IgD-negative memory B cell (primary cell): ENCODE results near the gene B2M. TPM values are rescaled to one million over a fixed set of nuclear protein-coding genes. Genes with fewer than 3 reads are reported as not detected.
"Not testable (repeated sequence)": the region's sequence is repeated elsewhere in the genome, so short reads cannot be mapped to it uniquely, and the experiment has no call there.

ENCODE experiments used
- H3K27ac Mint-ChIP-seq, 3 donors: one replicate each; pipeline ENCODE4 v1.8.0; 2020 to 2022; ENCODE audit warnings: mild to moderate bottlenecking in 3 of 3, mixed read lengths in 3 of 3, moderate library complexity in 1 of 3
- H3K27me3 Mint-ChIP-seq: one replicate; pipeline ENCODE4 v1.8.0; 2021; ENCODE audit warnings: mixed read lengths
- H3K36me3 Mint-ChIP-seq: one replicate; pipeline ENCODE4 v1.8.0; 2020; ENCODE audit warnings: mild to moderate bottlenecking, mixed read lengths
- H3K4me1 Mint-ChIP-seq, 3 donors: one replicate each; pipeline ENCODE4 v1.8.0; 2020 to 2022; ENCODE audit warnings: mixed read lengths in 3 of 3, mild to moderate bottlenecking in 1 of 3
- H3K4me3 Mint-ChIP-seq, 4 donors: one replicate each; pipeline ENCODE4 v1.8.0; 2020 to 2022; ENCODE audit warnings: mild to moderate bottlenecking in 4 of 4, mixed read lengths in 4 of 4, moderate library complexity in 3 of 4
- H3K9me3 Mint-ChIP-seq, 3 donors: one replicate each; pipeline ENCODE4 v1.8.0; 2020 to 2021; ENCODE audit warnings: mixed read lengths in 3 of 3, mild to moderate bottlenecking in 1 of 3
- polyA plus RNA-seq: library from polyadenylated mRNA; unstranded; fragments of 300-500 nt; fragmentation: Illumina TruSeq; gene quantifications from one replicate; pipeline ENCODE4 v1.2.3, GENCODE V29; 2021

B2M gene
- polyA plus RNA-seq, 1 donor from 2014 or later: 23,226 TPM

- Mint-ChIP-seq H3K27me3 (no peaks in the 10 kb centered on the region), H3K4me3 (peak overlapping the region; percentile 99 to 100 (median 100)), H3K9me3 (no peaks in the 10 kb centered on the region), H3K36me3 (peaks cover 21% of the 10 kb centered on the region), H3K27ac (peak overlapping the region; percentile 100), H3K4me1 (peaks cover 35 to 51% (median 47%) of the 10 kb centered on the region in 3 donors)
Measured at GRCh38 chr15:44712346-44713005, 1.2 kb downstream of the B2M start.

- Mint-ChIP-seq H3K4me3 (peak overlapping the region; percentile 99 to 100 (median 100)), H3K36me3 (peaks cover 18% of the 10 kb centered on the region), H3K27me3 (no peaks in the 10 kb centered on the region), H3K9me3 (no peaks in the 10 kb centered on the region), H3K27ac (peak overlapping the region; percentile 100), H3K4me1 (peaks cover 35 to 60% (median 51%) of the 10 kb centered on the region in 3 donors)
Measured at GRCh38 chr15:44713006-44713966, 2.0 kb downstream of the B2M start.

GRCh38 chr15:44715142-44715796 lies 4.0 kb downstream of the B2M start:
- H3K27ac Mint-ChIP-seq: peak overlapping the region; percentile 72 to 94 (median 78)
- H3K4me3 Mint-ChIP-seq: peak overlapping the region; percentile 93 to 100 (median 100)
- no peaks in the 10 kb centered on the region for H3K27me3 Mint-ChIP-seq
- H3K9me3 Mint-ChIP-seq: no peaks in the 10 kb centered on the region
- H3K4me1 Mint-ChIP-seq: peaks cover 39 to 70% (median 54%) of the 10 kb centered on the region in 3 donors
- H3K36me3 Mint-ChIP-seq: peaks cover 15% of the 10 kb centered on the region

- no peaks in the 10 kb centered on the region for H3K9me3 Mint-ChIP-seq
- H3K4me1 Mint-ChIP-seq: peaks cover 43 to 69% (median 57%) of the 10 kb centered on the region in 3 donors
- H3K27ac Mint-ChIP-seq: peak overlapping the region; percentile 72 to 94 (median 78)
- no peaks in the 10 kb centered on the region for H3K27me3 Mint-ChIP-seq
- peaks cover 15% of the 10 kb centered on the region for H3K36me3 Mint-ChIP-seq
- H3K4me3 Mint-ChIP-seq: peak overlapping the region; percentile 93 to 100 (median 100)
Measured at GRCh38 chr15:44715797-44716334, 4.5 kb downstream of the B2M start.

- Mint-ChIP-seq H3K27ac (peak overlapping the region; percentile 72 to 94 (median 78)), H3K36me3 (peaks cover 15% of the 10 kb centered on the region), H3K27me3 (no peaks in the 10 kb centered on the region), H3K4me1 (peaks cover 51 to 77% (median 67%) of the 10 kb centered on the region in 3 donors), H3K9me3 (no peaks in the 10 kb centered on the region), H3K4me3 (peak overlapping the region; percentile 93 to 100 (median 100))
Measured at GRCh38 chr15:44716983-44717602, 5.8 kb downstream of the B2M start.

- Mint-ChIP-seq H3K4me1 (peaks cover 58 to 75% (median 73%) of the 10 kb centered on the region in 3 donors), H3K27ac (peak overlapping the region; percentile 72 to 94 (median 86)), H3K36me3 (peaks cover 7% of the 10 kb centered on the region), H3K4me3 (peak overlapping the region in 3 of 4 donors; percentile 10 to 99 (median 28)), H3K27me3 (no peaks in the 10 kb centered on the region), H3K9me3 (no peaks in the 10 kb centered on the region)
Measured at GRCh38 chr15:44718180-44718926, 7.0 kb downstream of the B2M start.

GRCh38 chr15:44718927-44719292 lies 7.6 kb downstream of the B2M start:
- peak overlapping the region in 3 of 4 donors; percentile 28 to 99 (median 75) for H3K4me3 Mint-ChIP-seq
- peaks cover 7% of the 10 kb centered on the region for H3K36me3 Mint-ChIP-seq
- H3K27ac Mint-ChIP-seq: peak overlapping the region; percentile 72 to 96 (median 94)
- no peaks in the 10 kb centered on the region for H3K27me3 Mint-ChIP-seq
- H3K4me1 Mint-ChIP-seq: peaks cover 56 to 73% (median 71%) of the 10 kb centered on the region in 3 donors
- H3K9me3 Mint-ChIP-seq: no peaks in the 10 kb centered on the region

GRCh38 chr15:44719293-44719999 lies 8.1 kb downstream of the B2M start:
- H3K27me3 Mint-ChIP-seq: no peaks in the 10 kb centered on the region
- H3K36me3 Mint-ChIP-seq: peaks cover 5% of the 10 kb centered on the region
- peak overlapping the region; percentile 72 to 96 (median 94) for H3K27ac Mint-ChIP-seq

GRCh38 chr15:44720000-44720435 lies 8.7 kb downstream of the B2M start:
- H3K4me1 Mint-ChIP-seq: peaks cover 61 to 78% (median 76%) of the 10 kb centered on the region in 3 donors
- H3K4me3 Mint-ChIP-seq: peak overlapping the region in 3 of 4 donors; percentile 70 to 99 (median 74)

More at GRCh38 chr15:44719293-44719999, 8.1 kb downstream of the B2M start:
- Mint-ChIP-seq H3K4me1 (peaks cover 61 to 76% (median 76%) of the 10 kb centered on the region in 3 donors), H3K9me3 (no peaks in the 10 kb centered on the region), H3K4me3 (peak overlapping the region; percentile 54 to 99 (median 71))

GRCh38 chr15:44720460-44721176 lies 9.3 kb downstream of the B2M start:
- Mint-ChIP-seq H3K4me3 (peak overlapping the region in 3 of 4 donors; percentile 70 to 99 (median 74)), H3K9me3 (no peaks in the 10 kb centered on the region), H3K27ac (peak overlapping the region; percentile 72 to 96 (median 94)), H3K27me3 (no peaks in the 10 kb centered on the region), H3K4me1 (peaks cover 60 to 74% (median 72%) of the 10 kb centered on the region in 3 donors), H3K36me3 (peaks cover 2% of the 10 kb centered on the region)

More at GRCh38 chr15:44720000-44720435, 8.7 kb downstream of the B2M start:
- H3K27ac Mint-ChIP-seq: peak overlapping the region; percentile 72 to 96 (median 94)
- not testable (repeated sequence) for H3K36me3 Mint-ChIP-seq, H3K9me3 Mint-ChIP-seq, H3K27me3 Mint-ChIP-seq

- no peaks in the 10 kb centered on the region for H3K9me3 Mint-ChIP-seq
- H3K36me3 Mint-ChIP-seq: peaks cover 1% of the 10 kb centered on the region
- H3K27ac Mint-ChIP-seq: peak overlapping the region; percentile 72 to 96 (median 94)
- H3K27me3 Mint-ChIP-seq: no peaks in the 10 kb centered on the region
- peak overlapping the region in 1 of 4 donors; percentile 99 for H3K4me3 Mint-ChIP-seq
- peaks cover 53 to 69% (median 69%) of the 10 kb centered on the region in 3 donors for H3K4me1 Mint-ChIP-seq
Measured at GRCh38 chr15:44722011-44722410, 10.7 kb downstream of the B2M start.

GRCh38 chr15:44726136-44726535 lies 14.8 kb downstream of the B2M start:
- peak overlapping the region; percentile 89 to 97 (median 94) for H3K4me3 Mint-ChIP-seq
- peaks cover 1% of the 10 kb centered on the region for H3K36me3 Mint-ChIP-seq
- H3K4me1 Mint-ChIP-seq: peaks cover 45 to 52% (median 52%) of the 10 kb centered on the region in 3 donors
- H3K27me3 Mint-ChIP-seq: no peaks in the 10 kb centered on the region
- H3K9me3 Mint-ChIP-seq: no peaks in the 10 kb centered on the region
- H3K27ac Mint-ChIP-seq: peak overlapping the region; percentile 96 to 100 (median 99)
